CD4-positive, alpha-beta T cell treated with Interleukin-4 for 4 hours (primary cell): ENCODE results near the gene SLC9A7.

Experiments used
- DNase-seq: peaks from one replicate; pipeline ENCODE4 v3.0.0-alpha.2; 2020

The SLC9A7 gene

GRCh38 chrX:46597208-46597607 is 161.7 kb downstream of the SLC9A7 start:
- no peak for DNase-seq

- DNase-seq = no peak
These were observed 163.8 kb downstream of the SLC9A7 start for GRCh38 chrX:46595084-46595483.

- no peak for DNase-seq
These were observed 168.8 kb downstream of the SLC9A7 start for GRCh38 chrX:46589977-46590723.

GRCh38 chrX:46588263-46588662 is 170.7 kb downstream of the SLC9A7 start:
- DNase-seq = peak; percentile 55

GRCh38 chrX:46587753-46588171 is 171.2 kb downstream of the SLC9A7 start:
- DNase-seq = no peak

GRCh38 chrX:46587158-46587557 is 171.8 kb downstream of the SLC9A7 start:
- no peak for DNase-seq

GRCh38 chrX:46584736-46585135 is 174.2 kb downstream of the SLC9A7 start:
- DNase-seq = no peak

- DNase-seq = no peak
These were observed 176.0 kb downstream of the SLC9A7 start for GRCh38 chrX:46582966-46583365.

GRCh38 chrX:46582325-46582724 is 176.6 kb downstream of the SLC9A7 start:
- no peak for DNase-seq

- no peak for DNase-seq
These were observed 178.3 kb downstream of the SLC9A7 start for GRCh38 chrX:46580613-46581012.

- DNase-seq = no peak
These were observed 179.7 kb downstream of the SLC9A7 start for GRCh38 chrX:46579250-46579649.

- no peak for DNase-seq
These were observed 181.5 kb downstream of the SLC9A7 start for GRCh38 chrX:46577221-46578005.

- DNase-seq = no peak
These were observed 182.5 kb downstream of the SLC9A7 start for GRCh38 chrX:46576458-46576857.

- DNase-seq = no peak
These were observed 182.9 kb downstream of the SLC9A7 start for GRCh38 chrX:46575991-46576392.

- no peak for DNase-seq
These were observed 183.3 kb downstream of the SLC9A7 start for GRCh38 chrX:46575586-46575985.

GRCh38 chrX:46574774-46575381 is 184.0 kb downstream of the SLC9A7 start:
- peak; percentile 28 for DNase-seq

GRCh38 chrX:46573892-46574773 is 184.8 kb downstream of the SLC9A7 start:
- DNase-seq = peak; percentile 68

- peak; percentile 53 for DNase-seq
These were observed 185.5 kb downstream of the SLC9A7 start, which contains the start of gene CHST7 for GRCh38 chrX:46573331-46573891. CHST7 (plus strand) TSS chrX:46573765; CDS start chrX:46573932, 167 bp downstream.

GRCh38 chrX:46572340-46572936 is 186.5 kb downstream of the SLC9A7 start:
- DNase-seq = peak; percentile 69

- DNase-seq = no peak
These were observed 187.2 kb downstream of the SLC9A7 start for GRCh38 chrX:46571423-46572339.

GRCh38 chrX:46569621-46570020 is 189.3 kb downstream of the SLC9A7 start:
- no peak for DNase-seq
